ENCODE data around the gene CFLAR. TPM values are rescaled to one million over a fixed set of nuclear protein-coding genes. Genes with fewer than 3 reads are reported as not detected.

Gene CFLAR
- total and polyA plus RNA-seq, 9 of the 15 experiments (the other 6 are each of a cell fraction or from before 2014, with no cell fraction given), result 27.5 to 102 (median 54.0) TPM

DNA sequence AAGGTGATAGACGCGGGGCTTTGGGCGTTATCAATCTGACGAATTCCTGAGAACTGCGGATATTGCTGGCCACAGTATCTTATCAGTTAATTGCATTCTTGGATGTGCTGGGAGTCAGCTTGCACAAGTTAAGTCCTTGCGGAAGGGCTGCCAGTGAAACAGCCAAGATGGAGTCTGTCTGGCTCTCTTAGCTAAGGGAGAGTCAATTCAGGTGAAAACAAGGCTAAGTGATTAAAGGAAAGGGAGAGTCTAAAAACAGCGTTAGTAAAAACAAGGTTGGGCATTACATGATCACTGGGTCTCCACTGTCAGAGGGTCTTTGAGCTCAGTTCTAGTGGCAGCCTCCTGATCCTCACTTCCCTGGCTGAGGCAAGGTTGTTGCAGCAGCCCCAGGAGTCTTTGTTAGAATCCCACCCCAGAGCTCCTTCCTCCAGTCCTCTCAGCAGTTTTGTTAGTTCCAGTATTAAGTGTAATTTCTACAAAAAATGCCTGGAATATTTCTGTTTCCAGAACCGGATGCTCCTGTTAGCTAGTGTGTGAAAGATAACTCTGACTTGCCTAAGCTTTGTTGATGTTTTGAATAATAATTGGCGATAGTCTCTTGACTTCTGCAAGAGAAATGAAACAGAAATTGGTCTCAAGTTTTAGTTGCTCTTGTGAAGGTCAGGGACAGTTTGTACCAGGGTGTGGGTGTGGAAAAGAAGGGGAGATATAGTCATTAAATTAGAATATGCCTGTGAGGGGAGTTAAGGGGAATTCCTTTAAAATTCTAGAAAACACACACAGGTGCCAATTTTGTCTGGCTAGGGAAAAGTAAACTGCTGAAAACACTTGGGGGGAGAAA is 10.6 kb downstream of the CFLAR start (continued):
- TF ChIP-seq, protein P1, sequence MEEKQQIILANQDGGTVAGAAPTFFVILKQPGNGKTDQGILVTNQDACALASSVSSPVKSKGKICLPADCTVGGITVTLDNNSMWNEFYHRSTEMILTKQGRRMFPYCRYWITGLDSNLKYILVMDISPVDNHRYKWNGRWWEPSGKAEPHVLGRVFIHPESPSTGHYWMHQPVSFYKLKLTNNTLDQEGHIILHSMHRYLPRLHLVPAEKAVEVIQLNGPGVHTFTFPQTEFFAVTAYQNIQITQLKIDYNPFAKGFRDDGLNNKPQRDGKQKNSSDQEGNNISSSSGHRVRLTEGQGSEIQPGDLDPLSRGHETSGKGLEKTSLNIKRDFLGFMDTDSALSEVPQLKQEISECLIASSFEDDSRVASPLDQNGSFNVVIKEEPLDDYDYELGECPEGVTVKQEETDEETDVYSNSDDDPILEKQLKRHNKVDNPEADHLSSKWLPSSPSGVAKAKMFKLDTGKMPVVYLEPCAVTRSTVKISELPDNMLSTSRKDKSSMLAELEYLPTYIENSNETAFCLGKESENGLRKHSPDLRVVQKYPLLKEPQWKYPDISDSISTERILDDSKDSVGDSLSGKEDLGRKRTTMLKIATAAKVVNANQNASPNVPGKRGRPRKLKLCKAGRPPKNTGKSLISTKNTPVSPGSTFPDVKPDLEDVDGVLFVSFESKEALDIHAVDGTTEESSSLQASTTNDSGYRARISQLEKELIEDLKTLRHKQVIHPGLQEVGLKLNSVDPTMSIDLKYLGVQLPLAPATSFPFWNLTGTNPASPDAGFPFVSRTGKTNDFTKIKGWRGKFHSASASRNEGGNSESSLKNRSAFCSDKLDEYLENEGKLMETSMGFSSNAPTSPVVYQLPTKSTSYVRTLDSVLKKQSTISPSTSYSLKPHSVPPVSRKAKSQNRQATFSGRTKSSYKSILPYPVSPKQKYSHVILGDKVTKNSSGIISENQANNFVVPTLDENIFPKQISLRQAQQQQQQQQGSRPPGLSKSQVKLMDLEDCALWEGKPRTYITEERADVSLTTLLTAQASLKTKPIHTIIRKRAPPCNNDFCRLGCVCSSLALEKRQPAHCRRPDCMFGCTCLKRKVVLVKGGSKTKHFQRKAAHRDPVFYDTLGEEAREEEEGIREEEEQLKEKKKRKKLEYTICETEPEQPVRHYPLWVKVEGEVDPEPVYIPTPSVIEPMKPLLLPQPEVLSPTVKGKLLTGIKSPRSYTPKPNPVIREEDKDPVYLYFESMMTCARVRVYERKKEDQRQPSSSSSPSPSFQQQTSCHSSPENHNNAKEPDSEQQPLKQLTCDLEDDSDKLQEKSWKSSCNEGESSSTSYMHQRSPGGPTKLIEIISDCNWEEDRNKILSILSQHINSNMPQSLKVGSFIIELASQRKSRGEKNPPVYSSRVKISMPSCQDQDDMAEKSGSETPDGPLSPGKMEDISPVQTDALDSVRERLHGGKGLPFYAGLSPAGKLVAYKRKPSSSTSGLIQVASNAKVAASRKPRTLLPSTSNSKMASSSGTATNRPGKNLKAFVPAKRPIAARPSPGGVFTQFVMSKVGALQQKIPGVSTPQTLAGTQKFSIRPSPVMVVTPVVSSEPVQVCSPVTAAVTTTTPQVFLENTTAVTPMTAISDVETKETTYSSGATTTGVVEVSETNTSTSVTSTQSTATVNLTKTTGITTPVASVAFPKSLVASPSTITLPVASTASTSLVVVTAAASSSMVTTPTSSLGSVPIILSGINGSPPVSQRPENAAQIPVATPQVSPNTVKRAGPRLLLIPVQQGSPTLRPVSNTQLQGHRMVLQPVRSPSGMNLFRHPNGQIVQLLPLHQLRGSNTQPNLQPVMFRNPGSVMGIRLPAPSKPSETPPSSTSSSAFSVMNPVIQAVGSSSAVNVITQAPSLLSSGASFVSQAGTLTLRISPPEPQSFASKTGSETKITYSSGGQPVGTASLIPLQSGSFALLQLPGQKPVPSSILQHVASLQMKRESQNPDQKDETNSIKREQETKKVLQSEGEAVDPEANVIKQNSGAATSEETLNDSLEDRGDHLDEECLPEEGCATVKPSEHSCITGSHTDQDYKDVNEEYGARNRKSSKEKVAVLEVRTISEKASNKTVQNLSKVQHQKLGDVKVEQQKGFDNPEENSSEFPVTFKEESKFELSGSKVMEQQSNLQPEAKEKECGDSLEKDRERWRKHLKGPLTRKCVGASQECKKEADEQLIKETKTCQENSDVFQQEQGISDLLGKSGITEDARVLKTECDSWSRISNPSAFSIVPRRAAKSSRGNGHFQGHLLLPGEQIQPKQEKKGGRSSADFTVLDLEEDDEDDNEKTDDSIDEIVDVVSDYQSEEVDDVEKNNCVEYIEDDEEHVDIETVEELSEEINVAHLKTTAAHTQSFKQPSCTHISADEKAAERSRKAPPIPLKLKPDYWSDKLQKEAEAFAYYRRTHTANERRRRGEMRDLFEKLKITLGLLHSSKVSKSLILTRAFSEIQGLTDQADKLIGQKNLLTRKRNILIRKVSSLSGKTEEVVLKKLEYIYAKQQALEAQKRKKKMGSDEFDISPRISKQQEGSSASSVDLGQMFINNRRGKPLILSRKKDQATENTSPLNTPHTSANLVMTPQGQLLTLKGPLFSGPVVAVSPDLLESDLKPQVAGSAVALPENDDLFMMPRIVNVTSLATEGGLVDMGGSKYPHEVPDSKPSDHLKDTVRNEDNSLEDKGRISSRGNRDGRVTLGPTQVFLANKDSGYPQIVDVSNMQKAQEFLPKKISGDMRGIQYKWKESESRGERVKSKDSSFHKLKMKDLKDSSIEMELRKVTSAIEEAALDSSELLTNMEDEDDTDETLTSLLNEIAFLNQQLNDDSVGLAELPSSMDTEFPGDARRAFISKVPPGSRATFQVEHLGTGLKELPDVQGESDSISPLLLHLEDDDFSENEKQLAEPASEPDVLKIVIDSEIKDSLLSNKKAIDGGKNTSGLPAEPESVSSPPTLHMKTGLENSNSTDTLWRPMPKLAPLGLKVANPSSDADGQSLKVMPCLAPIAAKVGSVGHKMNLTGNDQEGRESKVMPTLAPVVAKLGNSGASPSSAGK (IDR thresholded peaks at IDR 0.05), result no peak
- TF ChIP-seq ZNF354B (CRISPR knock-in tag; IDR thresholded peaks at IDR 0.05) (peak; percentile 94), SRSF1 (IDR thresholded peaks at IDR 0.05; ENCODE audit: low read depth, low read length) (no peak), HDAC8 (tag; IDR thresholded peaks at IDR 0.05) (peak; percentile 98), TSC22D4 (tag; IDR thresholded peaks at IDR 0.05) (no peak), ZBTB8A (IDR thresholded peaks at IDR 0.05; ENCODE audit: partially characterized antibody) (no peak), ZBED1 (IDR thresholded peaks at IDR 0.05) (no peak), EP400 (IDR thresholded peaks at IDR 0.05) (no peak), SRSF3 (IDR thresholded peaks at IDR 0.05; ENCODE audit: insufficient read depth, low read length) (no peak), FOS (IDR thresholded peaks at IDR 0.05; ENCODE audit: extremely low read depth, insufficient read length) (no peak), TARDBP (IDR thresholded peaks at IDR 0.05) (no peak), ZNF347 (CRISPR knock-in tag; IDR thresholded peaks at IDR 0.05; ENCODE audit: low read depth) (peak; percentile 82; the same call in 1 of the 2 replicates), JUN (IDR thresholded peaks at IDR 0.05; ENCODE audit: borderline replicate concordance, low read depth, low read length) (no peak), JUN (CRISPR knock-in tag; IDR thresholded peaks at IDR 0.05; ENCODE audit: borderline replicate concordance) (no peak), BHLHE40 (IDR thresholded peaks at IDR 0.05; ENCODE audit: low read length) (no peak)
- TF ChIP-seq, protein P2, sequence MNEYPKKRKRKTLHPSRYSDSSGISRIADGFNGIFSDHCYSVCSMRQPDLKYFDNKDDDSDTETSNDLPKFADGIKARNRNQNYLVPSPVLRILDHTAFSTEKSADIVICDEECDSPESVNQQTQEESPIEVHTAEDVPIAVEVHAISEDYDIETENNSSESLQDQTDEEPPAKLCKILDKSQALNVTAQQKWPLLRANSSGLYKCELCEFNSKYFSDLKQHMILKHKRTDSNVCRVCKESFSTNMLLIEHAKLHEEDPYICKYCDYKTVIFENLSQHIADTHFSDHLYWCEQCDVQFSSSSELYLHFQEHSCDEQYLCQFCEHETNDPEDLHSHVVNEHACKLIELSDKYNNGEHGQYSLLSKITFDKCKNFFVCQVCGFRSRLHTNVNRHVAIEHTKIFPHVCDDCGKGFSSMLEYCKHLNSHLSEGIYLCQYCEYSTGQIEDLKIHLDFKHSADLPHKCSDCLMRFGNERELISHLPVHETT (CRISPR knock-in tag; conservative IDR thresholded peaks at IDR 0.05 in 1 of 2, IDR thresholded peaks at IDR 0.05 in 1 of 2), result peak in 1 of 2 experiments; percentile 99; a peak in 2 of 4 replicates

Data from K562 (cell line).